ENCODE measurements around the gene C11orf16. TPM values are rescaled to one million over a fixed set of nuclear protein-coding genes. Genes with fewer than 3 reads are reported as not detected.
"Not testable (repeated sequence)": the region's sequence is repeated elsewhere in the genome, so short reads cannot be mapped to it uniquely, and the experiment has no call there.

Gene C11orf16
- total and polyA plus RNA-seq, 2 of the 4 experiments (the other 2 are of a cell fraction): not detected

GRCh38 chr11:8935789-8936188 lies 3.0 kb upstream of the C11orf16 start:
- H2AK9ac ChIP-seq (replicated peaks; ENCODE audit: low read depth, low read length, poor library complexity); BruUV-seq (replicated peaks); H3K4me1 ChIP-seq (ENCODE audit: control insufficient read depth, insufficient read depth, low read length); H3K79me1 ChIP-seq (ENCODE audit: low read depth in 1 of 2, low read length in 2 of 2); H2AFZ ChIP-seq (replicated peaks; ENCODE audit: low read length, poor library complexity); H3K9ac ChIP-seq (ENCODE audit: low read depth, low read length); H3K9me3 ChIP-seq (ENCODE audit: control insufficient read depth, insufficient read depth, low read length); DNase-seq; H4K20me1 ChIP-seq (ENCODE audit: insufficient read depth, low read length); in situ Hi-C loops (cut with MboI; ENCODE audit: low sequenced_read_pairs); H2BK5ac ChIP-seq (ENCODE audit: low read depth, low read length, poor library complexity, severe bottlenecking); H3K27me3 ChIP-seq (ENCODE audit: control insufficient read depth, insufficient read depth, low read length); ATAC-seq (ENCODE audit: low read depth); H3K56ac ChIP-seq (ENCODE audit: extremely low read depth, insufficient read depth, low read length); dilution Hi-C loops (cut with HindIII; ENCODE audit: low sequenced_read_pairs, unreplicated experiment); POLR2A ChIA-PET (ENCODE audit: unreplicated experiment); H4K91ac ChIP-seq (ENCODE audit: insufficient read depth, low read depth, low read length); H3K4me2 ChIP-seq (ENCODE audit: low read depth, low read length); H4K5ac ChIP-seq (ENCODE audit: low read depth, low read length); H3K36me3 ChIP-seq (ENCODE audit: control insufficient read depth, insufficient read depth, low read length); H3K18ac ChIP-seq (ENCODE audit: low read depth, low read length); H3K4me3 ChIP-seq (ENCODE audit: insufficient read depth, low read depth, low read length); H3K27ac ChIP-seq (ENCODE audit: insufficient read depth, low read length); H3K9me1 ChIP-seq (ENCODE audit: insufficient read depth, low read length): not testable (repeated sequence)
- CTCF ChIA-PET: interaction anchor here (1.5 kb wide), 1 partner anchor 13 kb away, joined by 3 read pairs; no protein-coding TSS in a partner anchor
- Histone ChIP-seq H3K4ac (ENCODE audit: low read depth, low read length) (peak overlapping the region; percentile 84; the same call in 1 of the 2 replicates), H3K23ac (ENCODE audit: low read depth, low read length) (0 out of 2 replicates have a peak overlapping the region, but pooled peaks have one; percentile 44), H2AK5ac (ENCODE audit: low read depth, low read length) (peak overlapping the region; percentile 67), H4K8ac (ENCODE audit: low read depth in 2 of 2, low read length in 2 of 2) (peak overlapping the region in 1 of 2 experiments; percentile 63; a peak in 1 of 4 replicates), H2BK120ac (ENCODE audit: low read depth, low read length) (peak overlapping the region; percentile 67), H2BK20ac (ENCODE audit: low read depth, low read length) (peak overlapping the region; percentile 64; the same call in 1 of the 2 replicates), H3K14ac (replicated peaks; ENCODE audit: low read depth, low read length) (peak overlapping the region; percentile 39), H2BK15ac (ENCODE audit: low read depth, low read length) (peak overlapping the region; percentile 35; the same call in 1 of the 3 replicates)
- intact Hi-C loops (cut with micrococcal nuclease): loop anchor here (2.0 kb wide), 1 partner anchor 19 kb away; no protein-coding TSS in a partner anchor
- WGBS, 2 experiments (ENCODE audit: extremely low coverage in 2 of 2, insufficient read length in 1 of 2): no CpG with 5 or more reads among the region's 2 CpGs

Measured in IMR-90 (cell line).